Fibroblast of gingiva (primary cell): Measurements from ENCODE around the gene TMEM259.
A peak's percentile ranks its signal among the peaks of the same experiment; 100 is the strongest.

Experiments used
- DNase-seq: peaks from one replicate; pipeline ENCODE4 v3.0.0-alpha.2; 2011; ENCODE audit warnings: low read depth

TMEM259 gene

GRCh38 chr19:1002600-1002999, 18.3 kb downstream of the TMEM259 start:
- no peak for DNase-seq

- DNase-seq, result no peak
Measured at GRCh38 chr19:1001538-1002166, 19.3 kb downstream of the TMEM259 start.

- DNase-seq, result no peak
Measured at GRCh38 chr19:1000591-1001537, 20.1 kb downstream of the TMEM259 start.

GRCh38 chr19:1000095-1000494, 20.8 kb downstream of the TMEM259 start, which contains the start of gene GRIN3B:
TSS of gene GRIN3B (plus strand) at chr19:1000419. CDS start at chr19:1000438, 19 bp downstream.
- peak; percentile 21 for DNase-seq

GRCh38 chr19:999379-999719, 21.6 kb downstream of the TMEM259 start:
- DNase-seq, result no peak

GRCh38 chr19:998064-998463, 22.9 kb downstream of the TMEM259 start:
- DNase-seq, result no peak

- DNase-seq, result no peak
Measured at GRCh38 chr19:996051-996838, 24.7 kb downstream of the TMEM259 start.

- DNase-seq, result no peak
Measured at GRCh38 chr19:995051-995827, 25.7 kb downstream of the TMEM259 start.

GRCh38 chr19:994516-994915, 26.4 kb downstream of the TMEM259 start:
- no peak for DNase-seq

- DNase-seq, result no peak
Measured at GRCh38 chr19:993831-994393, 27.0 kb downstream of the TMEM259 start.

GRCh38 chr19:993361-993830, 27.5 kb downstream of the TMEM259 start:
- DNase-seq, result no peak

- DNase-seq, result no peak
Measured at GRCh38 chr19:992670-993055, 28.3 kb downstream of the TMEM259 start.

- no peak for DNase-seq
Measured at GRCh38 chr19:991932-992669, 28.8 kb downstream of the TMEM259 start.

- peak; percentile 46 for DNase-seq
Measured at GRCh38 chr19:991174-991931, 29.6 kb downstream of the TMEM259 start.

GRCh38 chr19:990746-991145, 30.2 kb downstream of the TMEM259 start:
- no peak for DNase-seq

GRCh38 chr19:990119-990571, 30.8 kb downstream of the TMEM259 start:
- DNase-seq, result no peak

- no peak for DNase-seq
Measured at GRCh38 chr19:989381-990081, 31.4 kb downstream of the TMEM259 start.

- DNase-seq, result no peak
Measured at GRCh38 chr19:988510-988909, 32.4 kb downstream of the TMEM259 start.

- DNase-seq, result no peak
Measured at GRCh38 chr19:988081-988480, 32.8 kb downstream of the TMEM259 start.
